Measurements from ENCODE around the gene CEP128.

Gene CEP128

GRCh38 chr14:80477388-80478160, 464.0 kb downstream of the CEP128 start:
- no peak for DNase-seq (ENCODE audit: low read depth)

GRCh38 chr14:80475074-80475473, 466.5 kb downstream of the CEP128 start:
- peak; percentile 38 for DNase-seq (ENCODE audit: low read depth)

GRCh38 chr14:80468331-80469122, 473.0 kb downstream of the CEP128 start:
- DNase-seq (ENCODE audit: low read depth): peak; percentile 17

GRCh38 chr14:80465546-80466220, 475.9 kb downstream of the CEP128 start:
- no peak for DNase-seq (ENCODE audit: low read depth)

DNA sequence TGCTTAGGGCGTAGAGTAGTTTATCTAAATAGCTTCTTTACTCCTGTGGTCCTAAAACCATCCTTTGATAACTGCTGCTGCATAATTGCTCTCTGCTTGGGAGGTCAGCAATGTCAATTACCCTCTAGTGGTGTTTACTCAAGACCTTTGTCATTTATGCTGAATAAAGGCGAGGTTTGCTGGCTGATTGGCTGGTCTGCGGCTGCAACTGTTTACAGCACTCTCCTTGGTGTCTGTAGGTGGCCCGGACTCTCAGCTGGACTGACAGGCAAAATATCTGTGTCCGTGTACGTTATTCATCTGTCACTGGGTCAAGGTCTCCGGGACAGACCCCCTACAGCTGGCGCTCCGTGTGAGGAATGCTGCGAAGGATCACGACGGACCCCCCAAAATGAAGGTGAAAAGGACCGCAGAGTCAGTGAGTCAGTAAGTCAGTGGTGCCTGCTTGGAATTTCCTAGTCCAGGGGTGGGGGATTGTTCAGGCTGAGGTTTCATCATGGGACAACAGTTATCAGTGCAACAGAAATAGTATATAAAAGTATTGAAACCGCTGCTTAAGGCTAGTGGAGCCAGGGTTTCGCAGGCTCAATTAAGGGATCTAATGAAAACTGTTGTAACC, 476.9 kb downstream of the CEP128 start:
- DNase-seq (ENCODE audit: low read depth): no peak

- peak; percentile 37 for DNase-seq (ENCODE audit: low read depth)
Measured at GRCh38 chr14:80456209-80456608, 485.3 kb downstream of the CEP128 start.

GRCh38 chr14:80455031-80455430, 486.5 kb downstream of the CEP128 start:
- DNase-seq (ENCODE audit: low read depth): no peak

- DNase-seq (ENCODE audit: low read depth): no peak
Measured at GRCh38 chr14:80448267-80448666, 493.3 kb downstream of the CEP128 start.

DNA sequence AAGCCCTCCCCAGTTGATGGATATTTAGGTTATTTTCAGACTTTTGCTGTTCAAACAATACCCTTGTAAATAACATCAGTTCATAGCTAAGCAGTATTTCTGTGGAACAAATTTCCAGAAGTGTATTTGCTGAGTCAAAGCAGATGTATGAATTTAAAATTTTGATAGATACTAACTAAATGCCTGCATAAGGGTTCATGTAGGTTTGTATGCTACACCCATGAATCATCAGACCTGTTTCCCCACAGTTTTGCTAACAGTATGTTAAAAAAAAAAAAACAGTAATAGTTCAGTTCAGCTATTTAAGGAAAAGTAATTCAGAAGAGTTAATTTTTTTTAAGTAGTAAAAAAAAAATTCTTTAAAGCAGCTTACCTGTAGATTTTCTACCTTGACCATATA, 494.1 kb downstream of the CEP128 start:
- DNase-seq (ENCODE audit: low read depth): peak; percentile 20

Data from amniotic epithelial cell (primary cell).